HG02642 (cell line): Measurements from ENCODE around the gene OR56A3.
A peak's percentile ranks its signal among the peaks of the same experiment; 100 is the strongest.
"Not testable (repeated sequence)": the region's sequence is repeated elsewhere in the genome, so short reads cannot be mapped to it uniquely, and the experiment has no call there.

Experiments
- ATAC-seq: cut with Tn5 transposase; IDR thresholded peaks from one replicate; pipeline ENCODE4 v1.9.1; 2021; ENCODE audit warnings: mild to moderate bottlenecking; ENCODE audit not compliant: unreplicated experiment, poor library complexity

Gene OR56A3, protein sequence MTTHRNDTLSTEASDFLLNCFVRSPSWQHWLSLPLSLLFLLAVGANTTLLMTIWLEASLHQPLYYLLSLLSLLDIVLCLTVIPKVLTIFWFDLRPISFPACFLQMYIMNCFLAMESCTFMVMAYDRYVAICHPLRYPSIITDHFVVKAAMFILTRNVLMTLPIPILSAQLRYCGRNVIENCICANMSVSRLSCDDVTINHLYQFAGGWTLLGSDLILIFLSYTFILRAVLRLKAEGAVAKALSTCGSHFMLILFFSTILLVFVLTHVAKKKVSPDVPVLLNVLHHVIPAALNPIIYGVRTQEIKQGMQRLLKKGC

DNA sequence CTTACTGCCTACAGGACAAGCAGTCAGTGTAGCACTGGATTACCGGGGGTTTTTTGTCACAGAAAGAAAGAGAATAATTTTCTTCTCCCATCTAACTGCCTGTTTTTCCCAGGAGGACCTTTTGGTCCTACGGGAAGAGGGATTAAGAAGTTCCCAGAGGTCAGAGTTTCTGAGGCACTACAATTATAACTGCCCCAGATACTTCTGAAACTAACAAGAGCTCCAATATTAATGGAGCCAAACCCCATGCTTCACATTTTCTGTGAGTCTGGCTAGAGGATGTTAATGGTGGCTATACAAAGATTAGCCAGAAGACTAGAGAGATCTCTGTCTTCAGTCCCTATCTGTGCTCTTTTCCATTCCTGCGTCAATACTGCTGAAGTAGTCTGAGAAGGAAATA, at the start of gene OR56A3:
Gene OR56A3, plus strand, starts transcription at position 301 of the 400 bp plus-strand sequence. CDS start 5,096 bp downstream, outside the sequence.
- no peak for ATAC-seq

DNA sequence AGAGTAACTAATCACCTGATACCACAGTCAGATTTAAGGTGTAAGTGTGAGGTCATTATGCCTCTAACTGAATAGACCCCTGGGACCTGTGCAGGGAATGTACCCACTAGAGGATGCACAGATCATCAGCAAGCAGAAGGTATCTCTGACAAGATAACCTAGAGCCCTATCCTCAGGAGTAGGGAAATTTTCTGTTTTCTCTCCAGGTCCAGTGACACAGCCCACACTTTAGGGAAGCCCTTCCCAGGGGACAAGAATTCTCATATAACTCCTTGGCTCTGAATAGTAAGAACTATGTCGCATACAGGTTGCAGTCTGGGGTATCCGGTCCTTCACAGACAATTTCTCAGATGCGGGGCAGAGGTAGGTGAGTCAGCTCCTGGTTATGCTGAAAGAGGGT, 49.1 kb upstream of the OR56A3 start, which contains the start of gene OR52E5:
Gene OR52E5, plus strand, starts transcription at position 301 of the 400 bp plus-strand sequence. CDS start 7,569 bp downstream, outside the sequence.
- ATAC-seq = no peak

DNA sequence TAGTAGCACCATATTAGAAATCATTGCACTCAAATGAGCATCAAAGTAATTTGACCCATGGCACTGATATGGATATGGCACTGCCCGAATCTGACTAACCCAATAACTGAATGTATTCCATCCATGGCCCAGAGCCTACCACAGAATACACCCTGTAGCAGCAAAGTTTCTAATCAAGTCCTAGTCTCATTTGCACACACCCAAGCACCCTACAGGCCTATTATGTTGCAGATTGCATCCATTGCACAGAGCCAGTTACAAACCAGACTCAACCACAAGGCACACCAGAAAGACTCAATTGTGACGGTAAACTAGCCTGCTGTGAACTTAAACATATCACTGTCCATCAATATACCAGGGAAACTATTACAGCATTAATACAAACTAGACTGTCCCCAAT, 42.5 kb upstream of the OR56A3 start:
- no peak for ATAC-seq

DNA sequence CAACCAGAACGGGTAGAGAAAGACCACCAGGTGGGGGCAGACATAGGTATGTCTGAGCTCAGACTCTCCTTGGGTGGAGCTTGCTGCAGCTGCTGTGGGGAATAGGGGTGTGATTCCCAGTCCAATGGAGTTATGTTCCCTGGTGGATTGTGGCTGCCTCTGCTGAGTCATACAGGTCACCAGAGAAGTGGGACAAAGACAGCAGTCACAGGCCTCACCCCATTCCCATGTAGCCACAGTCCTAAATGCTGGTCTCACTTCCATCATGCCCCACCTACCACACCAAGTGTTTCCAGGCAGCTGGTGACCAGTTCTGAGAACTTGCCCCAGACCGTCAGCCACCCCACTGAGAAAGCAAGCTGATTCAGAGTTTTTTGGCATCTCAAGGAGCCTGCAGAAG, 31.5 kb upstream of the OR56A3 start:
- no peak for ATAC-seq

DNA sequence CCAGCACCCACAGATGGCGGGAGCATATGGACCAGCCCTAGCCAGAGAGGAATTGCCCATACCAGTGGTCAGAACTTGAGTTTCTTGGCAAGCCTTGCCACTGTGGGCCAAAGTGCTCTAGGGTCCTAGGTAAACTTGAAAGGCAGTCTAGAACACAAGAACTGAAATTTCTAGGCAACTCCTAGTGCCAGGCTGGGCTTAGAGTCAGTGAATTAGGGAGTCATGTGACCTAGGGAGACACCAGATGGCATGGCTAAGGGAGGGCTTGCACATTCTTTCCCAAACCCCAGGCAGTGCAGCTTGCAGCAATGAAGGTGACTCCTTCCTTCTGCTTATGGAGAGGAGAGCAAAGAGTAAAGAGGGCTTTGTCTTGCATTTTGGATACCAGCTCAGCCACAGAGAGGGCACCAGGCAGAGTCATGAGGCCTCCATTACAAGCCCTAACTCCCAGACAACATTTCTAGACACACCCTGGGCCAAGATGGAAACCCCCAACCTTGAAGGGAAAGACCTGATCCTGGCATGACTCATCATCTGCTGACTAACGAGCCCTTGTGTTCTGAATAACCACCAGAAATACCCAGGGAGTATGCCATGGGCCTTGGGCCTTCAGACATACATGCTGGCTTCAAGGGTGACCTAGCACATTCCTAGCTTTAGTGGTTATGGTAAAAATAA, 19.2 kb upstream of the OR56A3 start:
- ATAC-seq = peak; percentile 90

DNA sequence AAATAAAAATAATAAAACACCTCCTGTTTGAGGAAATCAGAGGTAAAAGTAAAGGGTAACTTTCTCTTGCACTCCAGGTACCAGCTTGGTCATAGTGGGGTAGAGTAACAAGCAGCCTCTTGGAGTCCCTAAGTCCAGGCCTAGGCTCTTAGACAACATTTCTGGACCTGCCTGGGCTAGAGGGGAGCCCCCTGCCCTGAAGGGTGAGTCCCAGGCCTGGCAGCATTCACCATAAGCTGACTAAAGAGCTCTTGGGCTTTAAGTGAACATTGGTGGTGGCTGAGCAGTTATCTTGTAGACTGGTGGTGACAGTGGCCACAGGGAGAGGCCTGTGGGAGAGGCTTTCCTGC, 18.6 kb upstream of the OR56A3 start:
- peak; percentile 50 for ATAC-seq

DNA sequence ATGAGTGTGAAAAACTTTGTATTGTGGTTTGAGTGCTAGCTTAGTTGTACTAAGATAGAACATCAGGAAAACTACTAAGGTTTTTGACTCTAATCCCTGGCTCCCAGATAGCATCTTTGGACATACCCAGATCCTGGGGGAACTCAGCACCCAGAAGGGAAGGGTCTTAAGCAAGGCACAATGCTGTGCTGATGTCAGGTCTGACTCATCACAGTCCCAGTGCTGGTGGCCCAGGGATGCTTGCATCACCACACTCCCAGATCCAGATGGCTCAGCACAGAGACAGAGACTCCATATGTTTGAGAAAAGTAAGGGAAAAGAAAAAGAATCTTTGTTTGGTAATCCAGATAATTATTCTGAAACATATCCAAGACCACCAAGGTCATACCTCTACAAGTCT, 18.3 kb upstream of the OR56A3 start:
- peak; percentile 15 for ATAC-seq

DNA sequence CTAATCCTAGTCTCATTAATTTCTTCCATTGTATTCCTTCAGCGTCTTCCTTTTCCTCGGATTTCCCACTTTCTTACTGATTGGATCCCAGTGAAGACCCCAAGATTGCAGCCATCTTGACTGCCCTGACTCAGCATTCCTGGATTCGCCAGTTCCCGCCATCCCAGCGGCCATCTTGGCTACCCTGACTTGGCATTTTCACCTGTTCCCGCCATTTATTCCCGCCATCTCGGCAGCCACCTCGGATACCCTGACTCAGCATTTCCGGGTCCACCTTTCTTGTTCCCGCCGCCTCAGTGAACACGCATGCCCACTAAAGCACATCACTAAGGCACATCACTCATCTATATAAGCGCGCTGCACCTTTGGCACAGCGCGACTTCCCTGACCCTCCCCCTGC, 13.8 kb upstream of the OR56A3 start:
- ATAC-seq = no peak

DNA sequence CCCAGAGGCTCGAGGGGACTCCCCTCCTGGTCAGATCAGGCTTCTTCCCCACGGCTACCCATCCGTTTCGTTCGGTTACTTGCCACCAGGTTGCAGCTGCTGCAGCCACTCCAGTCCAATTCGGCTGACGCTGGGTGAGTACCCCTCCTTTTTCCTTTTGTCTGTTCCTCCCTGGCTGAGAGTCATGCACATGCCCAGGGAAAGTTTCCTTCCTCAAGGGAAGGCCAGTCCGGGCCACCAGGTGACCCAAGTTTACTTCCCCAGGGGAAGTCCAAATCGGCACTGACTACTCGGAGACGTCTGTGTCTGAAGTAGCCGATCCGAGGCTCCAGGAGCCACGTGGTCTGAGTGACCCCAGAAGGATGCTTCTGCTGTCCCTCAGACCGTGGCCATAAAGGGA, 13.2 kb upstream of the OR56A3 start:
- no peak for ATAC-seq

DNA sequence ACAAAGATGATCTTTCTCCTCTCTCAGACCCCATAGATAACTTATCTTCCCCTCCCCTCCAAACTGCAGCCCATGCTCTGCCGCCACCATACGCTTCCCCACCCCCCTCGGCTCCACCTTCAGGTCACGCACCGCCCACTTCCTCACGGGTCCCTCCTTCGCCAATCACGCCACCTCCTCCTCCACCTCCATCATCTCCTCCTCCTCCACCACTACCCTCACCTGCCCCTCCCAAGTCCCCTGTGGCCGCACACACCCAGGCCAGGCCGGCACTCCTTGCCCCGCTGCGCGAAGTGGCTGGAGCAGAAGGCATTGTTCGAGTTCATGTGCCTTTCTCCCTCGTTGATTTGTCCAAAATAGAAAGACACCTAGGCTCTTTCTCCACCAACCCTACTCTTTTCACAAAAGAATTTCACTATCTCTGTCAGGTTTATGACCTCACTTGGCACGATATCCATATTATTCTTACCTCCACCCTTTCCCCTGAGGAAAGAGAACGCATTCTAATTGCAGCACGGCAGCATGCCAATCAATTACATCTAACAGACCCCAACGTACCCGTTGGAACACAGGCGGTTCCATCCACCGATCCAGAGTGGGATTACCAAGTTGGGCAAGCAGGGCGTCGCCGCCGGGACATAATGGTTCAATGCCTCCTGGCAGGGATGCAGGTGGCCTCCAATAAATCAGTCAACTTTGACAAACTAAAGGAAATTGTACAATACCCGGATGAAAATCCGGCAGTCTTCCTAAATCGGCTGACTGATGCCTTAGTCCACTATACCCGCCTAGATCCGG, 12.3 kb upstream of the OR56A3 start:
- no peak for ATAC-seq

DNA sequence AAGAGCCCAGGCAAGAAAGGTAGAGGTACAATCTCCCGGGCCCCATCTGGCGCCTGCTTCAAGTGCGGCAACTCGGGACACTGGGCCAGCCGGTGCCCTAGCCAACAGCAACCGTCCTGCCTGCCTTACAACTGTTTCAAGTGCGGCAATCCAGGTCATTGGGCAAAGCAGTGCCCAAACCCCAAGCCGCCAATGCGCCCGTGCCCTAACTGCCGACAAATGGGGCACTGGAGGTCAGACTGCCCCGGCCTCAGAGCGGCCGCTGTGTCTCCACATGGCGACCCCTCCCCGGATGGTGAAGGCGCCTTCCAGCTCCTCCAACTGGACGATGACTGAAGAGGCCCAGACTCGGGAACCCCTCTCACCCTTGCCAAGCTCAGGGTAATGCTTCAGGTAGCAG, 11.4 kb upstream of the OR56A3 start:
- no peak for ATAC-seq

DNA sequence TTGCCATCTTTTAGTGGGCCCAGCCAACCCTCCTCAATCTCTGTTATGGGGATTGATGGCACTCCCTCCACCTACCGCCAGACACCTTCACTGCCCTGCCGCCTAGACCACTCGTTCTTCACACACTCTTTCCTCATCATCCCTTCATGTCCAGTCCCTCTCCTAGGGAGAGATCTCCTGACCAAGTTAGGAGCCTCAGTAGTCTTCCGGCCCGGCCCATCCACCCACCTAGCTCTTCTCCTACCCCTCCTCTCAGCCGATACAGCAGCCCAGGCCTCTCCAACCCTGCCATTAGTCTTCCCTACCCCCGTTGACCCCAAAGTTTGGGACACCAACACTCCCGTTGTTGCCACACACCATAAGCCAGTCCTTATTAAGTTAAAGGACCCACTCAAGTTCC, 11.0 kb upstream of the OR56A3 start:
- ATAC-seq = no peak

DNA sequence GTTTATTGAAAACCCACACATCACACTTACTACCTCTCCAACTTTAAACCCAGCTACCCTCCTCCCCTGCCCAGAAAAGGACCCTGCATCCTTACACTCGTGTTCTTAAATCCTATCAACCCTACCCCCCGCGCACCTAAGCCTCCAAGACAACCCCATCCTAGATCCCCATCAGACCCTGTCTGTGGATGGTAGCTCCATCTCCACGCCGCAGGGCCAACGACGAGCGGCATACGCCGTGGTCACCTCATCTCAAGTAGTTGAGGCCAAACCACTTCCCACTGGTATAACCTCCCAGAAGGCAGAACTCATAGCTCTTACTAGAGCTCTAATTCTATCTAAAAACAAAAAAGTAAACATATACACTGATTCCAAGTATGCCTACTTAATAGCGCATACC, 9.4 kb upstream of the OR56A3 start:
- ATAC-seq = no peak

DNA sequence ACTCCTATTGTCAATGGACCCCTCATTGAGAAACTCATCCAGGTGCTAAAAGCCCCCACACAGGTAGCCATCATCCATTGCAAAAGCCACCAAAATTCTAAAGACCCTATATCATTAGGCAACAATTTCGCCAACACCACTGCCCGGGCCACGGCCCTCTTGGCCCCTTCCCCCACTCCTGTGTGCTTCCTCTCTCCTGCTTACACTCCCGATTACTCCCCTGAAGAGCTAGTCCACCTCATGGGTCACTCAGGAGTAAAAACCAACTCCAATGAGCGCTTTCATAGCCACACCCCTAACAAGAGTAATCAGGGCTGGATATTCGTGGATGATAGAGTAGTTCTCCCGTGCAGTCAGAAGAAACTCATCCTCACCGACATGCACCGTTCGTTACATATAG, 8.9 kb upstream of the OR56A3 start:
- no peak for ATAC-seq

DNA sequence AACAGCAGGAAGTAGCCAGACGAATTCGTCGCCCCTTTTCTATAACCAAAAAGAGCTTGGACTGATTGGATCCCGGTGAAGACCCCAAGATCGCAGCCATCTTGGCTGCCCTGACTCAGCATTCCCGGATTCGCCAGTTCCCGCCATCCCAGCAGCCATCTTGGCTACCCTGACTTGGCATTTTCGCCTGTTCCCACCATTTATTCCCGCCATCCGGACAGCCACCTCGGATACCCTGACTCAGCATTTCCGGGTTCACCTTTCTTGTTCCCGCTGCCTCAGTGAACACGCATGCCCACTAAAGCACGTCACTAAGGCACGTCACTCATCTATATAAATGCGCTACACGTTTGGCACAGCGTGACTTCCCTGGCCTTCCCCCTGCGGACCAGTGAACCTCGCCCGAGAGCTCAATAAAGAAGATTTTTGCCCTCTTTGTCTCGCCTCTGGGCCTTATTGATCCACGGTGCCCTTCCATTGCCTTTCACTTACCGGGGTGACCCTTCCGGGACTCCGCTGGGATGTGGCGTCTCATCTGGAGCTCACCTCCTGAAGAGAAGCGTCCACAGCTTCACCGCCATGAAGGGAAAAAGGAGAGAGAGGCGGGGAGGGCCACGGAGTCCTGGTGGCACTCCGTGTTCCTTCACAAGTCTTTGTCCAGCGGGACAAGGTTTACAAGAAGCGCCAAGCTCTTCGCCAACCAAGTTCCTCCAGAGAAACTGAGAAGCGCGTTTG, 4.0 kb upstream of the OR56A3 start:
- ATAC-seq = no peak

DNA sequence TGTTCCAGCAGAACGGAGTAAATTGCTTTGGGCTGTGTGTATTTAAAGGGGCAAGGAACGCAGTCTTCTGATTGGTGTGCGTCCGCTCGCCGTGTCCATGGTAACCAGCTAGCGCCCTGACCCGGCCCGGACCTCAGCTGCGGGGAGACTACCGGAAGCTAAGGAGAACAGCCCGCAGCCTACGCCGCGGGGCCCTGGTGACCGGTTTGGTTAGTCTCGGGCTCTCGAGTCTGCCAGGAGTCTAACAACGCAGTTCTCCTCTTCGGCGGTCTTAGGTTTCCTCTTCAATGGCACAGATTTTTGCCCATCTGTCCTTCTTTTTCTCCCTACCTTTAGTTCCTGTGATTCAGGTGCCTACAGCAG, 3.5 kb upstream of the OR56A3 start:
- no peak for ATAC-seq

DNA sequence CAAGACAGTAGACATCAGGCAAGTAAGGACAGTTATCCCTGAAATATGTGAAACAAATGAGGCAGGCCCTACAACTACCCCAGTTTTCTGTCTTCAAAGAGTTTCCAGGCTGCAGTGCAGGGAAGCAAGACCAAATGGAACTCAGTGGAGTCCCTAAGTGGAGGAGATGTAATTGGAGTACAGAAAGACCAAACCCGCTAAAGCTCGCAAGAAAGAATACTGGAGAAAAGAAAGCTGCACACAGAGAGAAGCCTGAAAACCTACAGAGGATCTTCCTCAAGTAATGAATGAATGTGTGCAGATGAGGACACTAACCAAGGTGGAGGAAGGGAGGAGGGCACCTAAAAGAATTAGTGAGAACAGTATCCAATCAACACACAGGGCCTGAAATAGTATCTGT, 1.3 kb upstream of the OR56A3 start:
- ATAC-seq = no peak

DNA sequence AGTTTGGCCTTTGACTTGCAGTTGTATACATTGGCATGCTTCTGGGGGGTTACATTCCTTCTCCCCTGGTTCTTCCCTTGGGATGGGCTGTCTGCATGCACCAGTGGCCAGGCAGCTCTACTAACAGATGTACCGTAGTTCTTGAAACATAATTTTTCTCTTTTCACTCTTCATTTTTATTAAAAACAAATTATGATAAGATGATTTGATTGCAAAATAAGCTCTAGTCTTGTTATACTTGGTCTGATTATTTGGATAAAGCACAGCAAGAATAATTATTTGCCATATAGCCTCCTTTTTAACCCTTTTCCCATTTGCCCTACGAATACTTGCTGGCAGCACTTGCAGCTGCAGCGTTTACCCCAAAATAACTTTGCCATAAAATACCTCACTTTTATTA, 13.5 kb downstream of the OR56A3 start:
- no peak for ATAC-seq

DNA sequence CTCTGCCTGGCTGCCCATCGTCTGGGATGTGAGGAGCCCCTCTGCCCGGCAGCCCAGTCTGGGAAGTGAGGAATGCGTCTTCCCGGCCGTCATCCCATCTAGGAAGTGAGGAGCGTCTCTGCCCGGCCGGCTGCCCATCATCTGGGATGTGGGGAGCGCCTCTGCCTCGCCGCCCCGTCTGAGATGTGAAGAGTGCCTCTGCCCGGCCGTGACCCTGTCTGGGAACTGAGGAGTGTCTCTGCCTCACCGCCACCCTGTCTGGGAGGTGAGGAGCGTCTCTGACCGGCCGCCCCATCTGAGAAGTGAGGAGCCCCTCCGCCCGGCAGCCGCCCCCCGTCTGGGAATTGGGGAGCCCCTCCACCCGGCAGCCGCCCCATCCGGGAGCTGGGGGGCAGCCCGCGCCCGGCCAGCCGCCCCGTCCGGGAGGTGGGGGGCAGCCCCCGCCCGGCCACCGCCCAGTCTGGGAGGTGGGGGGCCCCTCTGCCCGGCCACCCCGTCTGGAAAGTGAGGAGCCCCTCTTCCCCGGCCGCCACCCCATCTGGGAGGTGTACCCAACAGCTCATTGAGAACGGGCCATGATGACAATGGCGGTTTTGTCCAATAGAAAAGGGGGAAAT, 18.8 kb downstream of the OR56A3 start:
- not testable (repeated sequence) for ATAC-seq

DNA sequence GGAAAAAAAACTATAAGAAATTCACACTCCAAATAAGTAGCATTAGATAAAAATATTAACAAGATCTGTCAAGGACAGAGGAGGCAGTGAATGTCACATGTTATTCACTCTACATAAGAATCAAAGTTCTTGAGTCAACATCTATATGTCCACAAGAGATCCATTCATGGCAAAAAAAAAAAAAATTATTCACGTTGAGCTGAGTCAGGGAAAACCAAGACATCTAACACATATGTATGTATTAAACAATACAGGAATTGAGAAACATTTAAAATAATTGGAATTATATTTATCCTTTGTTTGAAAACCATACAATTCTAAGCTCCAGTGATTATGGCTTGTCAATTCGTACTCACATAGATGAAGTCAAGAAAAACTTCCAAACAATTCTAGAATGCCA, 24.9 kb downstream of the OR56A3 start:
- no peak for ATAC-seq
